Mesothelial cell of epicardium (in vitro differentiated cells): ENCODE results near the gene CHD1. TPM values are rescaled to one million over a fixed set of nuclear protein-coding genes. Genes with fewer than 3 reads are reported as not detected.

Experiments
- DNase-seq, 2 experiments: peaks; one replicate each; pipeline ENCODE4 v3.0.0; 2021; ENCODE audit warnings: low spot score in 2 of 2; ENCODE audit not compliant: unreplicated experiment in 2 of 2
- H3K27ac Mint-ChIP-seq: 2 replicates; pipeline ENCODE4 v1.8.0; 2021; ENCODE audit warnings: mixed read lengths
- H3K27me3 Mint-ChIP-seq: 2 replicates; pipeline ENCODE4 v1.8.0; 2021; ENCODE audit warnings: low read depth, mixed read lengths
- H3K36me3 Mint-ChIP-seq: 2 replicates; pipeline ENCODE4 v1.8.0; 2021; ENCODE audit warnings: mixed read lengths
- H3K4me1 Mint-ChIP-seq: 2 replicates; pipeline ENCODE4 v1.8.0; 2021; ENCODE audit warnings: mixed read lengths
- H3K4me3 Mint-ChIP-seq: 2 replicates; pipeline ENCODE4 v1.8.0; 2021; ENCODE audit warnings: mild to moderate bottlenecking, moderate library complexity, mixed read lengths
- H3K9me3 Mint-ChIP-seq: 2 replicates; pipeline ENCODE4 v1.8.0; 2021; ENCODE audit warnings: mixed read lengths
- CTCF ChIP-seq: fragments of 200-600 bp; sonication (generic); IDR thresholded peaks from one replicate; pipeline ENCODE4 v1.5.0; 2021; ENCODE audit warnings: antibody characterized with exemption; ENCODE audit not compliant: unreplicated experiment
- total RNA-seq: library from RNA; stranded (reverse); gene quantifications from 3 replicates; pipeline ENCODE4 v1.2.1, GENCODE V29; 2021

Gene CHD1
- total RNA-seq, 1 donor from 2014 or later: 47.8 TPM

GRCh38 chr5:98927242-98927988 is 1.4 kb downstream of the CHD1 start:
- Mint-ChIP-seq H3K27ac (peak overlapping the region; percentile 96), H3K9me3 (no peaks in the 10 kb centered on the region), H3K4me3 (peak overlapping the region; percentile 82), H3K4me1 (peaks cover 27% of the 10 kb centered on the region), H3K27me3 (no peaks in the 10 kb centered on the region), H3K36me3 (peaks cover 13% of the 10 kb centered on the region)
- no peak for TF ChIP-seq CTCF
- no peak for DNase-seq

GRCh38 chr5:98923966-98924365 is 4.8 kb downstream of the CHD1 start:
- H3K9me3 Mint-ChIP-seq: no peaks in the 10 kb centered on the region
- H3K27me3 Mint-ChIP-seq: no peaks in the 10 kb centered on the region
- H3K4me1 Mint-ChIP-seq: peaks cover 16% of the 10 kb centered on the region
- no peak for DNase-seq
- H3K36me3 Mint-ChIP-seq: peaks cover 29% of the 10 kb centered on the region
- H3K27ac Mint-ChIP-seq: no peak overlapping the region
- TF ChIP-seq CTCF: no peak
- no peak overlapping the region for H3K4me3 Mint-ChIP-seq

GRCh38 chr5:98921947-98922505 is 6.8 kb downstream of the CHD1 start:
- H3K4me3 Mint-ChIP-seq: no peak overlapping the region
- peaks cover 33% of the 10 kb centered on the region for H3K36me3 Mint-ChIP-seq
- TF ChIP-seq CTCF: no peak
- H3K4me1 Mint-ChIP-seq: peaks cover 9% of the 10 kb centered on the region
- no peak overlapping the region for H3K27ac Mint-ChIP-seq
- no peaks in the 10 kb centered on the region for H3K9me3 Mint-ChIP-seq
- no peak for DNase-seq
- H3K27me3 Mint-ChIP-seq: no peaks in the 10 kb centered on the region

- H3K4me3 Mint-ChIP-seq: no peak overlapping the region
- DNase-seq: no peak
- H3K27ac Mint-ChIP-seq: no peak overlapping the region
- H3K36me3 Mint-ChIP-seq: peaks cover 26% of the 10 kb centered on the region
- no peaks in the 10 kb centered on the region for H3K4me1 Mint-ChIP-seq
- no peaks in the 10 kb centered on the region for H3K9me3 Mint-ChIP-seq
- H3K27me3 Mint-ChIP-seq: no peaks in the 10 kb centered on the region
- TF ChIP-seq CTCF: no peak
These were observed 11.4 kb downstream of the CHD1 start for GRCh38 chr5:98917433-98917832.

- H3K9me3 Mint-ChIP-seq: no peaks in the 10 kb centered on the region
- no peak for DNase-seq
- no peaks in the 10 kb centered on the region for H3K27me3 Mint-ChIP-seq
- TF ChIP-seq CTCF: no peak
- H3K4me3 Mint-ChIP-seq: no peak overlapping the region
- no peak overlapping the region for H3K27ac Mint-ChIP-seq
- no peaks in the 10 kb centered on the region for H3K4me1 Mint-ChIP-seq
- H3K36me3 Mint-ChIP-seq: peaks cover 22% of the 10 kb centered on the region
These were observed 12.3 kb downstream of the CHD1 start for GRCh38 chr5:98916540-98916939.
